Measurements from ENCODE around the gene PBLD.
"Not testable (repeated sequence)": the region's sequence is repeated elsewhere in the genome, so short reads cannot be mapped to it uniquely, and the experiment has no call there.

PBLD gene

DNA sequence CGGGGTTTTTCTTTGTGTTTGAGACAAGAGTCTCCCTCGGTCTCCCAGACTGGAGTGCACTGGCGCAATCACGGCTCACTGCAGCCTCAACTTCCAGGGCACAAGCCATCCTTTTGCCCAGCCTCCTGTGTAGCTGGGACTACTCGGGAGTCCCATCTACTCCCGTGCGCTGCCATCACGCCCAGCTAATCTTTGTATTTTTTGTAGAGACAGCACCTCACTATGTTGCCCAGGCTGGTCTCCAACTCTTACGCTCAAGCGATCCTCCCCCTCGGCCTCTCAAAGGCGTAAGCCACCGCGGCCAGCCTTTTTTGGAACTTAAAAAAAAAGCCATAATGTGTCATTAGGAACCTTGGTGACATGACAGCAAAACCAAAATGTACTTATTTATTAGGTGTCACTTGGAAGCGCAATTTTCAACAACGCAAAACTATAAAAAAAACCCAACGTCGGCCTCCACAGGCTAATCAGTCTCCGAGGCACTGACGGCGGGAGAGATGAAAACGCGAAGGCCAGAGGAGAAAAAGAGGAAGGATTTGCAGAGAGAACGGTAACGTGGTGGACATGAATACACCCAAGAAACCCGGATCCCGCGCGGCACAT is 1.8 kb downstream of the PBLD start:
- DNase-seq (ENCODE audit: low spot score) = no peak

DNA sequence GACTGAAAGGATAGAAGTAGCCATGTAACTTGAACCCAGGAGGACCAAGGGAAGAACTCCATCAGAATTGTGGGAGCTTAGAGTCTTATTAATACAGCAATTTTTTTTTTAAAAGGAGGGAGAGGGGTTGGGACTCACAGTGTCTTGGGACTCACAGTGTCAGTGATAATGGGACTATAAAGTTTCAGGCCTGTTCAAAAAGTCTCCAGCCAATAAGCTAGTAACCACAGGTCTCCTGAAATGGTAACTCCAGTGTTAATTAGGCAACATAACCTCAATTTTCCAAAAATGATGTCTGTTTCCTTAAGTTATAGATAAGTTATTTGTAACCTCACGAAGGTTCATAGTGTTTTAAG is 3.2 kb downstream of the PBLD start:
- no peak for DNase-seq (ENCODE audit: low spot score)

DNA sequence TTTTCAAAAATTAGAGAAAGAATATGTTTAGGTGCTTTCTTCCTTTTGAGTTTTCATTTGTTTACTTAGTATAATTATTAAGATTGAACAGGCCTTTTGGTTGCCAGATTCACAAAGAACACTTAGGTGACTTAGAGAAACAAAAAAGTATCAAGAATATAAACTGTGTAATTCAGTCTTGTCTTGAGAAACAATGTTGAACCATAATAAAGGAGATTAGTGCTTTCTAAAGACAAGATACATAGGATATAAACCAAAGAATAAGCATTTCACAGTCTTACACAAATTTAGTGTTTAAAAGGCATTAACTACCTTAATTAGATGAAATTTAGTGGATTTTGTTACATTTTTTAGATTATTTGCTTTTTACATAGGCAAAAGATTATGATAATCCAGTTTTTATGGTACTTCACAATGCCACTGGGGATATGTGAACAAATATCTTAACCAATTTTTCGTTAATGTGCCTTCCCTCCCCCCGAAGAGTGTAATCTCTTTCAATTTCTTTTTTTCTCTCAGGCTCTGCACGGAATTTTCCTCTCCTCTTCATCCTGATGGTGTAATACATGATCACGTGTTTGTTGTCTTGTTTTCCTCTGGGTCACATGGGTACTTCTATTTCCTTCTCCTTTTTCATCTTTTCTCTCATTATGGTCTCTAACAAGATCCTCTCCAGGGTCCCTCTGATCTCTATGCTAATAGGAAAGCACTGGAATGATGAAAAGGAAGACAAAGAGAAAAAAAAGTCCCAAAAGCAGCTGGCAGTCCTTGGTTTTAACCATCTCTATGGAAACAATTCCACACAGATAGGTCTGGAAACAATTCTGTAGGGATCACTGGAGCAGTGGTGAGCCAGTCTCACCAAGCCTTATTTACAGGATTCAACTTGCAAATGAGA is 4.6 kb downstream of the PBLD start:
- DNase-seq (ENCODE audit: low spot score) = no peak

DNA sequence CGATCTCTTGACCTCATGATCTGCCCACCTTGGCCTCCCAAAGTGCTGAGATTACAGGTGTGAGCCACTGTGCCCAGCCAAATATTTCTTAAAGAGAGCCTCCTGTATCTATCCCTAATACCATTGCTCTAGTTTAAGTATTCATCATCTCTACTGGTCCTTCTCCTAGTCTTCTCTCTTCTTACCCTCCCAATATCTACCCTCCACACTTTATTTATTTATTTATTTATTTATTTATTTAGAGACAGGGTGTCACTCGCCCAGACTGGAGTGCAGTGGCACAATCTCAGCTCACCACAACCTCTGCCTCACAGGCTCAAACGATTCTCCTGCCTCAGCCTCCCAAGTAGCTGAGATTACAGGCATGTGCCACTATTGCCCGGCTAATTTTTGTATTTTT is 8.3 kb downstream of the PBLD start:
- not testable (repeated sequence) for DNase-seq (ENCODE audit: low spot score)

DNA sequence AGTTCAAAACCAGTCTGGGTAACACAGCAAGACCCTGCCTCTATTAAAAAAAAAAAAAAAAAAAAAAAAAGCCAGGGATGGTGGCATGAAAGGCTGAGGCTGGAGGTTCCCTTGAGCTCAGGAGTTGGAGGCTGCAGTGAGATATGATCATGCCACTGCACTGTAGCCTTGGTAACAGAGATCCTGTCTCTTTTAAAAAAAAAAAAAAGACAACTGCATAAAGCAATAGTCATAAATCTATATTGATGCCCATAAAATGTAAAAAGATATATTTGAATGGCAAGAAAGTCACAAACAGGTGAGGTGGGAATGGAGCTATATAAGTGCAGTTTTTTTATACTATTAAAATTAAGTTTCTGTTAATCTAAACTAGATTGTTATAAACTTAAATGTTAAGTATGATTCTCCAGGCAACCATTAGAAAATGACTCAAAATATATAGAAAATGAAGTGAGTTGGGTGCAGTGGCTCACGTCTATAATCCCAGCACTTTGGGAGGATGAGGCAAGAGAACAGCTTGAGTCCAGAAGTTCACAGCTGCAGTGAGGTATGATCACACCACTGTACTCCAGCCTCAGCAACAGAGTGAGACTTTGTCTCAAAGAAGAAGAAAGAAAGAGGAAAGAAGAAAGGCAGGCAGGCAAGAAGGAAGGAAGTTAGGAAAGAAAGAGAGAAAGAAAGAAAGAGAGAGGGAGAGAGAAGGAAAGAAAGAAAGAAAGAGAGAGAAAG is 14.2 kb downstream of the PBLD start:
- DNase-seq (ENCODE audit: low spot score) = no peak

DNA sequence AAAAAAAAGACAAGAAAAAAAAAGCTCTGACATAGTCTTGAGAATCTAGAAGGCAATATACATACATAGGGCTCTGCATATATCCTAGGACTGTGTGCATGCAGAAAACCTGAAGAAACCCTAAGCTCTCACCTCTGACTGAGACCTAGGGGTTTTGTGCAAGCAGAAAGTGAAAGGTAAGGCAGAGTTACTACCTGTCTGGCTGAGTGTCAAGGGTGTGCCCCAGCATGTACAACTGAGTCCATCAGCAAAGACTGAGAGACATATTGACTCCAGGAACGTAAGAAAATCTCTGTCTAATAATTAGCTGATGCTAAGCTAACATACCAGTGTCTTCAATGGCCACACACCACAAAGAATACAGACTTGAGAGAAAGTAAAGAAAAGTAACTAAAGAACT is 17.1 kb downstream of the PBLD start:
- no peak for DNase-seq (ENCODE audit: low spot score)

DNA sequence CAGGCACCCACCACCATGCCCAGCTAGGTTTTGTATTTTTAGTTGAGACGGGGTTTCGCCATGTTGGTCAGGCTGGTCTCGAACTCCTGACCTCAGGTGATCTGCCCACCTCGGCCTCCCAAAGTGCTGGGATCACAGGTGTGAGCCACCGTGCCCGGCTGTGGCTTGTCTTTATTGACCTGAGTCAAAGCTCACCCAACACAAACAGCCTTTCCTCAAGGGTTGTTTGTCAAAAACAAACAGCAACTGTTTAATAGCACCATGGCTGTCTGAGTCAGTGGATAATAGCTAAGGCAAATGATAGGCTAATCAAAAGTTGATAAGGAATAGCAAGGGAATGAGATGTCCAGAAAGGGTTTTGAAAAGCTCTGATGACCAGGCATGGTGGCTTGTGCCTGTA is 17.8 kb downstream of the PBLD start:
- DNase-seq (ENCODE audit: low spot score) = not testable (repeated sequence)

DNA sequence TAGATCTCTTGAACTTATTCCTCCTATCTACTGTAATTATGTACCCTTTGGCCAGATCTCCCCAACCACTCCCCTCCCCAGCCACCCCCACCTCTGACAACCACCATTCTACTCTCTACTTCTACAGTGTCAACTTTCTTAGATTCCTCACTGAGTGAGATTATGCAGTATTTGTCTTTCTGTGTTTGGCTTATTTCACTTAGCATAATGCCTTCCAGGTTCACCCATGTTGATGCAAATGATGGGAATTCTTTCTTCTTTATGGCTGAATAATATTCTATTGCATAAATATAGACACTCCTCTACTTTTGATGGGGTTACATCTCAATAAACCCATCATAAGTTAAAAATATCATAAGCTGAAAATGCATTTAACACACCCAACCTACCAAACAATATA is 22.2 kb downstream of the PBLD start:
- no peak for DNase-seq (ENCODE audit: low spot score)

DNA sequence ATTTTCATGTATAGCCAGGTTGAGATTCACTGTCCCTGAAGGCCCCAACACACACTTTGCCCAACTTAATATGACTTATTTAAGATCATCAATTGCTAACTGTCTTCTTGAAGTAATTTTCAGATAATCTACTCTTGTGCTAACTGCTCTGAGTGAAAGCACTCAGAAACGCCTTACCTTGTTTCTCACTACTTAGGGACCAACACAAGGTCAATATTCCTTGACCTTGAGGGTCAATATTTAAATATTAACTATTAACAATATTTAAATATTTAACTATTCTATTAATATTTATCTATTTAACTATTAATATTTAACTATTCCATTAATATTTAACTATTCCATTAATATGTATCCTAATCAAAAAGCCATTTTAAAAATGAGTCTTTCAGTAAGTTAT is 26.9 kb downstream of the PBLD start:
- DNase-seq (ENCODE audit: low spot score) = no peak

DNA sequence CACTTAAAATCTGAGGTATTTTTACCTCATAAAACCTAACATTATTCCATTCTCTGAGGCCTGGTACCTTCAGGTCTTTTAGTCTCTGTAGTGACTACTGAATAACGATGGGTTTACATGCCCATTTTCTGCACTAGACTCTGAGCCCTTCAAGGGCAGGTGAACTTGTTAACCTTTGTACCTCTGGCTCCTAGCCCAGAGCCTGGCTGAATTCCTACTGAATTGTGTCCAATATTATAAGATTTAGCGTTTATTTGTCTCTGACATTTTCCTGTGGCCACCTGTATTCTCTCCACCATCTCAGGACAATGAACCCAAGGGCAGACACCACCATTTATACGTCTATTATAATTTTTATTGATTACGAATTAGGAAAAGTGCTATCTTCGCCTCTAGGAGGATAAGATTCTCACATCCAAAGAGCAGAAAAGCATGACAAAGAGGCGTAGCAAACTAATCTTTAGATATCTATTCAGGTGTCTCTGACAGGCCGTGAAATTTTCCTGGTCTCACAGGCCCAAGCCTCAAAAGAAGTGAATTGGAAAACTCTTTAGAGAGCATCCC is 28.8 kb downstream of the PBLD start:
- no peak for DNase-seq (ENCODE audit: low spot score)

DNA sequence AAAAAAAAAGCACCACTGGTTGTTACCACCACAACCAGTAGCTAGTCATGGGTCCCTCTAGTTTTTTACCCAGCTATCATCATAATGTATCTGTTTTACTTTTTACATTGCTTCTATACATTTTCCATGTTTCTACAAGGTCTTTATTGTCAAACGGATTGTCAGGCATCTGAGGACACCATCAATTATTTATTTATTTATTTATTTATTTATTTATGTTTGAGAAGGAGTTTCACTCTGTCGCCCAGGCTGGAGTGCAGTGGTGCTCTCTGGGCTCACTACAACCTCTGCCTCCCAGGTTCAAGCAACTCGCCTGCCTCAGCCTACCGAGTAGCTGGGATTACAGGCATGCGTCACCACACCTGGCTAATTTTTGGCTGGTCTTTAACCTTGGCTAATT is 29.9 kb downstream of the PBLD start:
- no peak for DNase-seq (ENCODE audit: low spot score)

DNA sequence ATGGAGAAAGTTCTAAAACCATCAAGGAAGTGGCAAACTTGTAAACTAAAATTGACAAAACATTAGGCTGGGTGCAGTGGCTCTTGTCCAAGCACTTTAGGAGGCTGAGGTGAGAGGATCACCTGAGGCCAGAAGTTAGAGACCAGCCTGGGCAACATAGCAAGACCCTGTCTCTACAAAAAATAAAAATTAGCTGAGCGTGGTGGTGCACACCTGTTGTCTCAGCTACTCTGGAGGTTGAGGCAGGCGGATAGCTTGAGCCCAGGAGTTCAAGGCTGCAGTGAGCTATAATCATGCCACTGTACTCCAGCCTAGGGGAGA is 30.3 kb downstream of the PBLD start:
- no peak for DNase-seq (ENCODE audit: low spot score)

DNA sequence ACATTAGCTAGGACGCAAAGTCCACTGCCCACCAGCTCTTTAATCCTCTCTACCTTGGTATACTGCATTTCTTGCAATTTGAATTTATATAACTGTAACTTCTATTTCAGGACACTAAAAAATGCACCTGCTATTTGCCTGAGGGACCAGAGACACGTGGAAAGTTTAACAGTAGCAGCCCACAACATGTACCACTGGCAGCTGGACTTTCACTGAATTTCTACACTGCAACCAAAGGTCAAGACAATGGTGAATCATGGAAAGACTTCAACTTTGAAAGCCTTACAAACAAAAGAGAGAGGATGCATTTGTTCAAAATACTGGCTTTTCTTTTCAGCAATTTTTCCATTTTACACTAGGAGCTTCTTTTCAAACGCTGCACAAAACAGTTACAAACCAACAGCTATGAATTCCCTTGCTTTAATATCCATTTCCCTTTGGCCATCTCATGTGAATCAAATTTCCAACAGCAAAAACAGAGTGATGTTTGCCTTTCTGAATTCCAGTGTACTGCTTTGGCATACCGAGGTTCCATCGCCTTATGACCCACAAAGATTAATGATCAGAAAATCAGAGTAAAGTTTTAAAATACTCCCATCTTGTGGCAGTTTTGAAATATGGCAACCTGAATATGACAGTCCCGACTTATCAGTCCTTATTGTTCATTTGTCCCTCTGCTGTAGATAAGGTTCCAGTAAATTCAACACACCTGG is 30.8 kb downstream of the PBLD start:
- DNase-seq (ENCODE audit: low spot score) = peak; percentile 38

DNA sequence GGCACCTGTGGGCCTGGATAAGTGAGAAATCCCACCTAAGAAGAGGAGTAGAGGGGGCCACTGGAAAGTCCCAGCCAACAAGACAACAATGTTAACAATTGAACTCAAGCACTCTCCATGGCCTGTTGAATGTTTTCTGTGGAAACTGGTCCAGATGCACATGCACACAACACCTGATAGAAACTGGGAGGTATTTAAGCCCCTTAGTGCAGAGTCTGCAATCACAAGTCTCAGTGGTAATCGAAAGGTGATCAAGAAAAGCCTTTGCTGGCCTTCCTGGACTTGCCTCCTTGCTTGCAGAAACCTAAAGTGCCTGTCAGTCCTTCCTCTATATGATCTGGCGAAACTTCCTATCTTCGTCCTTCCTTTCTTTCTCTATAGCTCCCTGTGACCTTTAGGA is 31.4 kb downstream of the PBLD start:
- DNase-seq (ENCODE audit: low spot score) = no peak

DNA sequence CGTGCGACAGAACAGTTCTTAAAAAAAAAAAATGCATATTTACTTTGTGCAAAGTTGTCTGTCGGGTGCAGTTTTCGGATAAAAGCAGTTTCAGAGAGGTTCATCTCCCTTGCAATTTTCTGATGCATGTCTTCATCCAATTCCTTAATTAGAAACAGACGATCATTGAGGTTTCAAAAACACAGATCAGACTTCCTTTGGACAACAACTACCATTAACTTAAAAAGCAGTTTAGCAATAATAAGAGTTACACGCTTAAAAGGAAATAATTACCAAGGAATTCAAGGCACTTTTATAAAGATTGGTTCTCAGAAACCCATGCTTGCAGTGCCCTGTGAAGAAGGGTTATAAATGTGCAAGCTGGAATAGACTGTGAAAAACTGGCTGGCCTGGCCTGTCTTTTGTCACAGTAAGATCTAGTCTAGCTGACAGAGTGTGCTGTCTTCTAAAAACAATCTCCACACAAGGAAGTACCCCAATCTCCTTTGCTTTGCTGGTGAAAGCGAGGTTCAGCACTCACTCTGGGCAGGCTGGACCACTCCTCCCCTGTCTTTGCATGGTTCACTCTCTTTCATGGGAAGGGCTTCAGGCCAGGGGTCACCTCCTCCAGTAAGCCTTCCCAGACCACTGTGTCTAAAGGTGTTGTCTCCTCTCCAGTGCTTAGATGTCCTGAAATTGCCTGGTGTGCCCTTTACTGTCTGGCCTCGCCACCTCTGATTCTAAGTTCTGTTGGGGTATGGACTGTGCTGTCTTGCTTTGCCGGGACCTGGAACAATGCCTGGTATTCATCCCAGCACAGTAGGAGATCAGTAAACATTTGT is 35.7 kb downstream of the PBLD start:
- DNase-seq (ENCODE audit: low spot score) = no peak

DNA sequence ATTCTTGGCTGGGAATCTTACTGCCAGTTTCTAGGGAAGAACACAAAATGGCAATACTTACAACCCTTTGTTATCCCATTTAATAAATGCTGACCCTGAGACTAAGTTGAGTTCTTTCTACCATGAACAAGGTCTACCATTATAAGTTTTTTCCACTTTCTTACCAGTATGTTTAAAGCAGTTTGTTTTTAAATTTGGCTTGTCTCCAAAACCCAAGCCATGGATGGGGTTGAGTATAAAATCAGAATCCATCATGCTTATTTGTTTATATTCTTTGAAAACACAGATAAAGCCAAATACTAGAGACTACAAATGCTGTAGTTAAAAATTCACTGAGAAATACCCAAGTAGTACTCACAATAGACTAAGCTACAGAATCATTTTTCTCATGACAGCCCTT is 42.0 kb downstream of the PBLD start:
- no peak for DNase-seq (ENCODE audit: low spot score)

DNA sequence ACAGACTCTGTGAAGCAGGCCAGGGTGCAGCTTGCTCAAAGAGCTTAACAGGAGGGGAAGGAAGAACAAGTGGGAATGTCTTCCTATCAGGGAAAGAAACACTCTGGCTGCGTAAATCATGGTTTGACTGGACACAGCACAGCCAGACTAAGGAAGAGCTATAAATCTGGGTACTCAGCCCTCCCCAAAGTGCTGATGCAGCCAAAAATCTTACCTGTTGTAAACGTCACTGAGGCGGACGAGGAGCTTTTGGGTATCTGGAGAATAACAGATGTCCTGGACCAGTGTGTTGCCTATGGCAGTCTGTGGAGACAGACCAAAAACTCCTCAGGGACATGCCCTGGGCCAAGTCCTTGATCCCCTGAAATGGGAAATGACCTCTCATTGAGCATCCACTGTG is 44.0 kb downstream of the PBLD start:
- DNase-seq (ENCODE audit: low spot score) = no peak

DNA sequence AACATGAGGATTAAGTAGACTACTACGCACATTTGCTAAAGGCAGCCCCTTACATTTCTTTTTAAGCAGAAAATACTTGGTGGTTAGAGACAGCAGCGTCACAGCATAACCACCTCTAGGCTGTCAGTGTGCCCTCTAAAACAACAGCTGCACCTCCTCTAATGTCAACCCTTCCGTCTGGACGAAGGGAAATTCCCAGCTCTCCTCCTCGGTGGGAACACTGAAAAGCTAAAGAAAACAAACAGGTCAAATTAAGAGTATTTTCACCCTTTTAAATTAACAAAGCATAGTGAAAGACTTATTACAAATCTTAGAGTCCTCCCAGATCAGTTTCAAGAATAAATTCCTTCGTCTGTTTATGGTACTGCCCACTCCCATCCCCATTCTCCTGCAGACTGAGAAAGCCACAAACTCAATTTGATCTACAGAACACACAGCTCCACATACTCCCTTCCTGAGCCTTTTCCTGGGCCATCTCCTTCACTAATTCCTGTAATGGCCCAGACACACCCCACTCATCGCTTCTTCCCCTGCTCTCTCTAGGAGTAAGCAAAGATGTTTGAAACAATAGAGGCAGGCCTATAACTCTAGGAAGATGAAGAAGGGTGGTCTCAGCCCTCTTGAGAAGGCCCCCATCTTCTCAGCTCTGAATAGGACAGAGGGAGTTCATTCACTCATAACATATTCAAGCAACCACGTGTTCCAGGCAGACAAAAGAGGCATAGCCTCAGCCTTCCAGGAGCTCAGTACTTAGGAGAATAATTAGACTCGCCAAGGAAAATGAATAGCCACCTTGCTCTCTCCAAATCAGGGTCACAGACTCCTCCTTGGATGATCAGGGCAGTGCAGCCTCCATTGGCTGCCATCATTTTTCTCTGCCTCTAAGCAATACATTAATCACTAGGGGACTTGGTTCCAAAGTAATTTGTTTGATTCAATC is 48.4 kb downstream of the PBLD start:
- DNase-seq (ENCODE audit: low spot score) = no peak

DNA sequence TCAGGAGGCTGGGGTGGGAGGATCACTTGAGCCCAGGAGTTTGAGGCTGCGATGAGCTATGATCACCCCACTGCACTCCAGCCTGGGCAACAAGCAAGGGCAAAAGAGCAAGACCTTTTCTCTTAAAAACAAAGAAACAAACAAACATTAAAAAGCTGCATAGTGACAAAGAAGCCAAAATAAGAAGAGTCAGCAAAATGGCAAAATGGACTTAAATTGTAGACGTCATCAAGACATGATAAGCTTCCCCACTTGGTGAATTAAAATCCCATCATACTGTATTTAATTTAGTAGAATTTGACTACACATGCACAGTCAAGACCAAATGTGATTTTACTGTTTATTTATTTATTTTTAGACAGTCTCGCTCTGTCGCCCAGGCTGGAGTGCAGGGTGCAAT is 52.0 kb downstream of the PBLD start:
- no peak for DNase-seq (ENCODE audit: low spot score)
